Mesothelial cell of epicardium (in vitro differentiated cells): ENCODE measurements around the gene FOXP3. TPM values are rescaled to one million over a fixed set of nuclear protein-coding genes. Genes with fewer than 3 reads are reported as not detected.

Experiments used
- DNase-seq, 2 experiments: peaks; one replicate each; pipeline ENCODE4 v3.0.0; 2021; ENCODE audit warnings: low spot score in 2 of 2; ENCODE audit not compliant: unreplicated experiment in 2 of 2
- H3K27ac Mint-ChIP-seq: 2 replicates; pipeline ENCODE4 v1.8.0; 2021; ENCODE audit warnings: mixed read lengths
- H3K27me3 Mint-ChIP-seq: 2 replicates; pipeline ENCODE4 v1.8.0; 2021; ENCODE audit warnings: low read depth, mixed read lengths
- H3K36me3 Mint-ChIP-seq: 2 replicates; pipeline ENCODE4 v1.8.0; 2021; ENCODE audit warnings: mixed read lengths
- H3K4me1 Mint-ChIP-seq: 2 replicates; pipeline ENCODE4 v1.8.0; 2021; ENCODE audit warnings: mixed read lengths
- H3K4me3 Mint-ChIP-seq: 2 replicates; pipeline ENCODE4 v1.8.0; 2021; ENCODE audit warnings: mild to moderate bottlenecking, moderate library complexity, mixed read lengths
- H3K9me3 Mint-ChIP-seq: 2 replicates; pipeline ENCODE4 v1.8.0; 2021; ENCODE audit warnings: mixed read lengths
- total RNA-seq: library from RNA; stranded (reverse); gene quantifications from 3 replicates; pipeline ENCODE4 v1.2.1, GENCODE V29; 2021
- TF ChIP-seq, protein P1 (sequence below): fragments of 200-600 bp; sonication (generic); IDR thresholded peaks from one replicate; pipeline ENCODE4 v1.5.0; 2021; ENCODE audit warnings: antibody characterized with exemption; ENCODE audit not compliant: unreplicated experiment

FOXP3 gene
- total RNA-seq, 1 donor from 2014 or later: 0.34 TPM

- Mint-ChIP-seq H3K36me3 (peaks cover 2% of the 10 kb centered on the region), H3K27ac (no peak overlapping the region), H3K4me1 (peaks cover 4% of the 10 kb centered on the region), H3K27me3 (peaks cover 2% of the 10 kb centered on the region), H3K9me3 (peaks cover 5% of the 10 kb centered on the region), H3K4me3 (no peak overlapping the region)
- TF ChIP-seq, protein P1, sequence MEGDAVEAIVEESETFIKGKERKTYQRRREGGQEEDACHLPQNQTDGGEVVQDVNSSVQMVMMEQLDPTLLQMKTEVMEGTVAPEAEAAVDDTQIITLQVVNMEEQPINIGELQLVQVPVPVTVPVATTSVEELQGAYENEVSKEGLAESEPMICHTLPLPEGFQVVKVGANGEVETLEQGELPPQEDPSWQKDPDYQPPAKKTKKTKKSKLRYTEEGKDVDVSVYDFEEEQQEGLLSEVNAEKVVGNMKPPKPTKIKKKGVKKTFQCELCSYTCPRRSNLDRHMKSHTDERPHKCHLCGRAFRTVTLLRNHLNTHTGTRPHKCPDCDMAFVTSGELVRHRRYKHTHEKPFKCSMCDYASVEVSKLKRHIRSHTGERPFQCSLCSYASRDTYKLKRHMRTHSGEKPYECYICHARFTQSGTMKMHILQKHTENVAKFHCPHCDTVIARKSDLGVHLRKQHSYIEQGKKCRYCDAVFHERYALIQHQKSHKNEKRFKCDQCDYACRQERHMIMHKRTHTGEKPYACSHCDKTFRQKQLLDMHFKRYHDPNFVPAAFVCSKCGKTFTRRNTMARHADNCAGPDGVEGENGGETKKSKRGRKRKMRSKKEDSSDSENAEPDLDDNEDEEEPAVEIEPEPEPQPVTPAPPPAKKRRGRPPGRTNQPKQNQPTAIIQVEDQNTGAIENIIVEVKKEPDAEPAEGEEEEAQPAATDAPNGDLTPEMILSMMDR: no peak
- DNase-seq: no peak
Observed at GRCh38 chrX:49287665-49288064, 23.2 kb upstream of the FOXP3 start.

DNA sequence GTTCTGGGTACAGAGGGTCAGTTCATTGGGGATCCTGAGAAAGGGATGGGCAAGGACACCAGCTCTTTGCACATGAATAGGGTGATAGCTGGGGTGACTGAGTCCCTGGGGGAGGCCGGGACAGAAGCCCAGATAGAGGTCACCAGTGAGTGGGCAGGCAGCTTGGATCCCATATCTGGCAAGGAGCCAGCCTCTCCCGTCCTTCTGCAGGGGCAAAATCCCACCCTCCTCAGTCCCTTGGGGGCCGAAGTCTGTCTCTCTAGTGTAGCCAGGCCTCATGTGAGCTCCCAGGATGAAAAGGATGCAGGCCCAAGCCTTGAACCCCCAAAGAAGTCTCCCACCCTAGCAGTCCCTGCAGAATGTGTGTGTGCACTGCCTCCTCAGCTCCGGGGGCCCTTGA lies 22.1 kb upstream of the FOXP3 start:
- Mint-ChIP-seq H3K4me1 (peaks cover 7% of the 10 kb centered on the region), H3K27ac (no peak overlapping the region), H3K4me3 (no peak overlapping the region), H3K36me3 (no peaks in the 10 kb centered on the region), H3K9me3 (peaks cover 9% of the 10 kb centered on the region), H3K27me3 (no peaks in the 10 kb centered on the region)
- no peak for DNase-seq
- TF ChIP-seq, protein P1: no peak

GRCh38 chrX:49286136-49286535 lies 21.6 kb upstream of the FOXP3 start:
- Mint-ChIP-seq H3K27ac (no peak overlapping the region), H3K4me3 (no peak overlapping the region), H3K27me3 (no peaks in the 10 kb centered on the region)

GRCh38 chrX:49284212-49284611 lies 19.7 kb upstream of the FOXP3 start:
- Mint-ChIP-seq H3K4me3 (no peak overlapping the region), H3K27ac (no peak overlapping the region), H3K36me3 (no peaks in the 10 kb centered on the region), H3K27me3 (no peaks in the 10 kb centered on the region), H3K9me3 (peaks cover 7% of the 10 kb centered on the region), H3K4me1 (peaks cover 7% of the 10 kb centered on the region)
- TF ChIP-seq, protein P1: no peak
- no peak for DNase-seq

More at GRCh38 chrX:49286136-49286535, 21.6 kb upstream of the FOXP3 start:
- peaks cover 9% of the 10 kb centered on the region for H3K9me3 Mint-ChIP-seq
- no peaks in the 10 kb centered on the region for H3K36me3 Mint-ChIP-seq
- TF ChIP-seq, protein P1: no peak
- peaks cover 7% of the 10 kb centered on the region for H3K4me1 Mint-ChIP-seq
- no peak for DNase-seq

DNA sequence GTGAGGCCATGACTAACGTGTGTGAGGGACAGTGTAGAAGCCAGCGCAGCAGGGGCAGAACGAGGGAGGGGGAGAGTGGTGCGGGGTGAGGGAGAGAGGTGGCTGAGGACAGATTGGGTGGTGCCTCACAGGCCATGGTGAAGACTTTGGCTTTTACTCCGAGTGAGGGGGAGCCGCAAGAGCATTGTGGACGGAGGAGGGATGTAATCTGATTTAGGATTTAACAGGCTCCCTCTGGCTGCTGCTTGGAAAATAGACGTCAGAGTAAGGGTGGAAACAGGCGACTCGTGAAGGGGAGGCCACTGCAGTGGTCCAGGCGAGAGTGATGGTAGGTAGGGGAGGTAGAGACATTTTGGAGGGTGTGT lies 18.1 kb upstream of the FOXP3 start:
- no peak for DNase-seq
- H3K9me3 Mint-ChIP-seq: peaks cover 4% of the 10 kb centered on the region
- peak overlapping the region; percentile 22 for H3K4me3 Mint-ChIP-seq
- peaks cover 7% of the 10 kb centered on the region for H3K4me1 Mint-ChIP-seq
- peak overlapping the region; percentile 48 for H3K27ac Mint-ChIP-seq
- H3K27me3 Mint-ChIP-seq: no peaks in the 10 kb centered on the region
- no peaks in the 10 kb centered on the region for H3K36me3 Mint-ChIP-seq
- TF ChIP-seq, protein P1: no peak

DNA sequence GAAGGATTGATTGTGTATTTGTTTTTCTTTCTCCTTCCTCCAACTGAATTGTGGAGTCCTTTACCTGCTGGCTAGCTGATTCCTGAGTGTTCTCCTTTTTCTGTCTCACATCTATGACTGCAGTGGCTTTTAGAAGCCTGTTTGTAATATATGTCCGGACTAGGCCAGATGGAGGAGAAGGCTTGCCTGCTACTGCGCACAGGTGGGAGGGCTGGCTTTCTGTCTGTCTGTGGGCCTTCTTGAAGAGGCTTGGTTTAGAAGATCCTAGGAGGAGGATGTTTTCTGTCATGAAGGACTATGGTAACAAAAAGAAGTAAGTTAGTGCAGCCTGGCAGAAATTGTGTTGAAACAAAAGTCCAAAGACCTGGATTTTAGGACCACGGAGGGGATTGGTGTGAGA lies 13.6 kb upstream of the FOXP3 start:
- no peaks in the 10 kb centered on the region for H3K27me3 Mint-ChIP-seq
- no peak overlapping the region for H3K27ac Mint-ChIP-seq
- peaks cover 8% of the 10 kb centered on the region for H3K9me3 Mint-ChIP-seq
- no peak overlapping the region for H3K4me3 Mint-ChIP-seq
- H3K4me1 Mint-ChIP-seq: peaks cover 13% of the 10 kb centered on the region
- DNase-seq: no peak
- TF ChIP-seq, protein P1: no peak
- H3K36me3 Mint-ChIP-seq: peaks cover 2% of the 10 kb centered on the region
